HepG2 (cell line): ENCODE results near the gene IQCN. TPM values are rescaled to one million over a fixed set of nuclear protein-coding genes. Genes with fewer than 3 reads are reported as not detected.

ENCODE experiments used
- BCLAF1 ChIP-seq: fragments of 450-650 bp; IDR thresholded peaks from 2 replicates; pipeline ENCODE4 v1.6.1; 2017; ENCODE audit warnings: mild to moderate bottlenecking
- BORCS8-MEF2B ChIP-seq: sonication (generic); formaldehyde crosslinking; IDR thresholded peaks from 2 replicates; pipeline ENCODE4 v1.8.0; 2022; ENCODE audit warnings: mild to moderate bottlenecking, missing genetic modification reagents
- CENPBD1 ChIP-seq: sonication (generic); formaldehyde crosslinking; IDR thresholded peaks from 2 replicates; pipeline ENCODE4 v1.8.0; 2022; ENCODE audit warnings: missing genetic modification reagents, low read depth, mild to moderate bottlenecking, borderline replicate concordance
- ELF3 ChIP-seq: IDR thresholded peaks from 2 replicates; pipeline ENCODE4 v1.6.1; 2016; ENCODE audit warnings: missing genetic modification reagents, missing compliant biosample characterization
- ELF4 ChIP-seq: sonication (generic); formaldehyde crosslinking; IDR thresholded peaks from 2 replicates; pipeline ENCODE4 v1.5.0; 2020; ENCODE audit warnings: missing genetic modification reagents, mild to moderate bottlenecking, moderate library complexity, borderline replicate concordance
- EZH2 ChIP-seq: conservative IDR thresholded peaks from 2 replicates; pipeline ENCODE4 v1.6.1; 2012; ENCODE audit warnings: mild to moderate bottlenecking, low read depth, low read length, moderate library complexity
- GATA4 ChIP-seq: sonication (generic); IDR thresholded peaks from 2 replicates; pipeline ENCODE4 v1.6.1; 2016; ENCODE audit warnings: antibody characterized with exemption, low read depth, borderline replicate concordance
- HHEX ChIP-seq: IDR thresholded peaks from 2 replicates; pipeline ENCODE4 v1.6.1; 2016; ENCODE audit warnings: control low read depth
- HOXA3 ChIP-seq: sonication (generic); formaldehyde crosslinking; IDR thresholded peaks from 2 replicates; pipeline ENCODE4 v1.5.0; 2020; ENCODE audit warnings: missing genetic modification reagents
- ISL2 ChIP-seq: sonication (generic); formaldehyde crosslinking; IDR thresholded peaks from 2 replicates; pipeline ENCODE4 v1.5.0; 2020; ENCODE audit warnings: missing genetic modification reagents
- KDM3A ChIP-seq: IDR thresholded peaks from 2 replicates; pipeline ENCODE4 v1.6.1; 2018; ENCODE audit warnings: low read depth, missing compliant biosample characterization
- NAIF1 ChIP-seq: sonication (generic); formaldehyde crosslinking; IDR thresholded peaks from 2 replicates; pipeline ENCODE4 v1.5.0; 2020; ENCODE audit warnings: mild to moderate bottlenecking, missing genetic modification reagents, borderline replicate concordance
- POLR2A ChIP-seq, 2 experiments: IDR thresholded peaks; 2 replicates each; pipeline ENCODE4 v1.6.1; 2011; ENCODE audit warnings: low read depth in 2 of 2, low read length in 2 of 2, mild to moderate bottlenecking in 1 of 2, moderate library complexity in 1 of 2; ENCODE audit not compliant: insufficient read depth in 1 of 2
- RERE ChIP-seq: IDR thresholded peaks from 2 replicates; pipeline ENCODE4 v1.6.1; 2016; ENCODE audit warnings: low read depth, missing genetic modification reagents, missing compliant biosample characterization
- TEF ChIP-seq: sonication (generic); formaldehyde crosslinking; IDR thresholded peaks from 2 replicates; pipeline ENCODE4 v1.5.0; 2020; ENCODE audit warnings: missing genetic modification reagents
- THRA ChIP-seq: sonication (generic); formaldehyde crosslinking; IDR thresholded peaks from 2 replicates; pipeline ENCODE4 v1.4.0; 2020; ENCODE audit warnings: missing genetic modification reagents, borderline replicate concordance
- TOPORS ChIP-seq: sonication (generic); formaldehyde crosslinking; IDR thresholded peaks from 2 replicates; pipeline ENCODE4 v1.8.0; 2023; ENCODE audit warnings: mild to moderate bottlenecking, missing genetic modification reagents
- ZBTB7A ChIP-seq: sonication (generic); formaldehyde crosslinking; IDR thresholded peaks from 2 replicates; pipeline ENCODE4 v1.8.0; 2022; ENCODE audit warnings: mild to moderate bottlenecking, missing genetic modification reagents
- ZNF343 ChIP-seq: sonication (generic); formaldehyde crosslinking; IDR thresholded peaks from 2 replicates; pipeline ENCODE4 v1.4.0; 2020; ENCODE audit warnings: mild to moderate bottlenecking, missing genetic modification reagents
- ZNF878 ChIP-seq: sonication (generic); formaldehyde crosslinking; IDR thresholded peaks from 2 replicates; pipeline ENCODE4 v1.8.1; 2023; ENCODE audit warnings: mild to moderate bottlenecking, missing genetic modification reagents, moderate library complexity
- polyA plus RNA-seq, 8 experiments: library from polyadenylated mRNA; depleted of rRNA in 3 of 8; stranded (reverse) in 7 of 8; unstranded in 1 of 8; fragments of >200 nt; fragmentation: Illumina TruSeq in 4 of 8; extraction: Trizol in 4 of 8; gene quantifications; 2 replicates each; pipeline versions ENCODE4 v1.2.1 to v1.2.3, GENCODE V29; 2011 to 2016; ENCODE audit warnings: low read depth in 4 of 8, missing spikeins in 1 of 8, mixed read lengths in 1 of 8; ENCODE audit not compliant: insufficient read depth in 1 of 8
- total RNA-seq, 5 experiments: library from RNA; depleted of rRNA; stranded (reverse); fragments of >200 nt; fragmentation: Illumina TruSeq; extraction: Trizol; gene quantifications; 2 replicates each; pipeline ENCODE4 v1.2.3, GENCODE V29; 2016; ENCODE audit warnings: low read depth in 1 of 5

IQCN gene
- total and polyA plus RNA-seq, 2 of the 13 experiments (the other 11 are each of a cell fraction or from before 2014, with no cell fraction given): 0.04 to 0.18 TPM

GRCh38 chr19:18319591-18320135, 45.4 kb upstream of the IQCN start (continued):
- TF ChIP-seq THRA (CRISPR knock-in tag) (peak; percentile 89; the same call in 1 of the 2 replicates), TEF (CRISPR knock-in tag) (no peak), ELF4 (CRISPR knock-in tag) (no peak; the same call in 1 of the 2 replicates), KDM3A (peak; percentile 70), BCLAF1 (no peak), TOPORS (no peak), POLR2A (IDR thresholded peaks at IDR 0.05; ENCODE audit: insufficient read depth in 1 of 2, low read depth in 2 of 2, low read length in 2 of 2) (peak in 1 of 2 experiments; percentile 52; a peak in 2 of 4 replicates), ZNF878 (peak; percentile 76), NAIF1 (CRISPR knock-in tag) (0 out of 2 replicates have a peak, but pooled peaks have one; percentile 33), GATA4 (no peak; the same call in 1 of the 2 replicates), ISL2 (peak; percentile 80; the same call in 1 of the 2 replicates), EZH2 (no peak), ZNF343 (peak; percentile 67; the same call in 1 of the 2 replicates), BORCS8-MEF2B (peak; percentile 47; the same call in 1 of the 2 replicates), ELF3 (CRISPR knock-in tag) (peak; percentile 69; the same call in 1 of the 2 replicates), ZBTB7A (CRISPR knock-in tag) (no peak), HOXA3 (CRISPR knock-in tag) (peak; percentile 88), HHEX (CRISPR knock-in tag) (peak; percentile 52; the same call in 1 of the 2 replicates), CENPBD1 (CRISPR knock-in tag) (no peak), RERE (CRISPR knock-in tag) (peak; percentile 55; the same call in 1 of the 2 replicates)
